Measurements from ENCODE around the gene DTNA.

Gene DTNA

GRCh38 chr18:34936772-34937171 lies 226.7 kb downstream of the DTNA start:
- DNase-seq (ENCODE audit: low spot score) = no peak

- DNase-seq (ENCODE audit: low spot score) = no peak
Measured at GRCh38 chr18:34938090-34938489, 228.0 kb downstream of the DTNA start.

Data from AG20443 (cell line).